Hepatocyte (in vitro differentiated cells): ENCODE data around the gene CDS2. TPM values are rescaled to one million over a fixed set of nuclear protein-coding genes. Genes with fewer than 3 reads are reported as not detected.

Source experiments
- DNase-seq: peaks from one replicate; pipeline ENCODE4 v3.0.0-alpha.2; 2016; ENCODE audit warnings: low spot score
- H2AFZ ChIP-seq: fragments of 200-600 bp; sonication (generic); 2 replicates; pipeline ENCODE4 v1.6.0; 2016; ENCODE audit warnings: antibody characterized with exemption, mild to moderate bottlenecking
- H3K27ac ChIP-seq: fragments of 200-600 bp; sonication (generic); 2 replicates; pipeline ENCODE4 v1.5.1; 2016; ENCODE audit warnings: mild to moderate bottlenecking
- H3K27me3 ChIP-seq: fragments of 200-600 bp; sonication (generic); 2 replicates; pipeline ENCODE4 v1.6.1; 2016
- H3K36me3 ChIP-seq: fragments of 200-600 bp; sonication (generic); replicated peaks from 2 replicates; pipeline ENCODE4 v1.5.1; 2016; ENCODE audit warnings: low read depth; ENCODE audit not compliant: insufficient read depth
- H3K4me1 ChIP-seq: fragments of 200-600 bp; sonication (generic); 2 replicates; pipeline ENCODE4 v1.5.1; 2016; ENCODE audit warnings: mild to moderate bottlenecking, moderate library complexity; ENCODE audit not compliant: insufficient read depth
- H3K4me2 ChIP-seq: fragments of 200-600 bp; sonication (generic); 2 replicates; pipeline ENCODE4 v1.6.0; 2016
- H3K4me3 ChIP-seq: fragments of 200-600 bp; sonication (generic); 2 replicates; pipeline ENCODE4 v1.5.1; 2016; ENCODE audit warnings: mild to moderate bottlenecking
- H3K79me2 ChIP-seq: fragments of 200-600 bp; sonication (generic); 2 replicates; pipeline ENCODE4 v1.6.0; 2017; ENCODE audit warnings: mild to moderate bottlenecking
- H3K9me2 ChIP-seq: fragments of 200-600 bp; sonication (generic); replicated peaks from 2 replicates; pipeline ENCODE4 v1.6.0; 2017; ENCODE audit warnings: mild to moderate bottlenecking; ENCODE audit not compliant: insufficient read depth
- H3K9me3 ChIP-seq: fragments of 200-600 bp; sonication (generic); 2 replicates; pipeline ENCODE4 v1.5.1; 2016; ENCODE audit warnings: low read depth, mild to moderate bottlenecking
- H4K20me1 ChIP-seq: fragments of 200-600 bp; sonication (generic); 2 replicates; pipeline ENCODE4 v1.6.0; 2016; ENCODE audit warnings: mild to moderate bottlenecking; ENCODE audit not compliant: insufficient read depth, poor library complexity, severe bottlenecking
- CTCF ChIP-seq: fragments of 200-600 bp; sonication (generic); IDR thresholded peaks from 2 replicates; pipeline ENCODE4 v1.5.1; 2016; ENCODE audit warnings: antibody characterized with exemption, mild to moderate bottlenecking; ENCODE audit not compliant: poor library complexity
- EZH2 ChIP-seq: fragments of 200-600 bp; sonication (generic); IDR thresholded peaks from 2 replicates; pipeline ENCODE4 v1.6.1; 2016; ENCODE audit warnings: antibody characterized with exemption, mild to moderate bottlenecking, borderline replicate concordance
- EZH2phosphoT487 ChIP-seq: fragments of 200-600 bp; sonication (generic); IDR thresholded peaks from one replicate; pipeline ENCODE4 v1.6.1; 2018; ENCODE audit warnings: antibody characterized with exemption, mild to moderate bottlenecking, low read depth, moderate library complexity; ENCODE audit not compliant: unreplicated experiment, severe bottlenecking
- WGBS: methylation state at CpG from one replicate; pipeline ENCODE4 v1.1.6; 2016; ENCODE audit warnings: low lambda C conversion rate; ENCODE audit errors: missing lambda C conversion rate; 5-methylcytosine and 5-hydroxymethylcytosine counted together
- polyA plus RNA-seq: library from polyadenylated mRNA; unstranded; fragments of >200 nt; fragmentation: Nextera tagmentation; extraction: Ambion mirVana; gene quantifications from 2 replicates; pipeline ENCODE4 v1.2.1, GENCODE V29; 2016
- total RNA-seq: library from RNA; depleted of rRNA; stranded (reverse); fragments of >200 nt; gene quantifications from 2 replicates; pipeline ENCODE4 v1.2.3, GENCODE V29; 2014

Gene CDS2
- total and polyA plus RNA-seq, 2 experiments from 2014 or later, result 27.0 to 48.9 TPM

GRCh38 chr20:5131502-5131901, 4.7 kb downstream of the CDS2 start:
- Histone ChIP-seq H3K36me3 (no peaks in the 10 kb centered on the region), H4K20me1 (peaks cover 13% of the 10 kb centered on the region), H3K4me3 (no peak overlapping the region), H3K9me2 (no peaks in the 10 kb centered on the region), H2AFZ (no peak overlapping the region), H3K27me3 (no peaks in the 10 kb centered on the region), H3K27ac (no peak overlapping the region), H3K4me2 (no peak overlapping the region), H3K4me1 (no peaks in the 10 kb centered on the region), H3K79me2 (peaks cover 91% of the 10 kb centered on the region), H3K9me3 (no peaks in the 10 kb centered on the region)
- no peak for TF ChIP-seq EZH2phosphoT487
- no peak for TF ChIP-seq EZH2
- no peak for TF ChIP-seq CTCF
- DNase-seq, result no peak
- 80% methylated on average over 5 of the region's 5 CpGs for WGBS

GRCh38 chr20:5133998-5134397, 7.2 kb downstream of the CDS2 start:
- H3K9me2 ChIP-seq, result no peaks in the 10 kb centered on the region
- H3K79me2 ChIP-seq, result peaks cover 100% of the 10 kb centered on the region
- no peaks in the 10 kb centered on the region for H3K9me3 ChIP-seq
- H3K4me3 ChIP-seq, result no peak overlapping the region
- no peak overlapping the region for H3K4me2 ChIP-seq
- no peak for DNase-seq
- H3K27ac ChIP-seq, result no peak overlapping the region
- TF ChIP-seq EZH2 (no peak), EZH2phosphoT487 (no peak), CTCF (no peak)
- H4K20me1 ChIP-seq, result peaks cover 17% of the 10 kb centered on the region
- 92% methylated on average over 6 of the region's 6 CpGs for WGBS
- H2AFZ ChIP-seq, result no peak overlapping the region
- H3K36me3 ChIP-seq, result no peaks in the 10 kb centered on the region
- H3K4me1 ChIP-seq, result no peaks in the 10 kb centered on the region
- no peaks in the 10 kb centered on the region for H3K27me3 ChIP-seq

GRCh38 chr20:5135363-5136012, 8.7 kb downstream of the CDS2 start:
- WGBS, result 94% methylated on average over 4 of the region's 4 CpGs
- H3K27me3 ChIP-seq, result no peaks in the 10 kb centered on the region
- H3K4me1 ChIP-seq, result peaks cover 4% of the 10 kb centered on the region
- H3K79me2 ChIP-seq, result peaks cover 100% of the 10 kb centered on the region
- no peaks in the 10 kb centered on the region for H3K9me2 ChIP-seq
- H3K36me3 ChIP-seq, result no peaks in the 10 kb centered on the region
- no peak for TF ChIP-seq EZH2
- no peak overlapping the region for H2AFZ ChIP-seq
- H3K9me3 ChIP-seq, result no peaks in the 10 kb centered on the region
- no peak overlapping the region for H3K4me2 ChIP-seq
- H3K4me3 ChIP-seq, result no peak overlapping the region
- H3K27ac ChIP-seq, result no peak overlapping the region
- peaks cover 17% of the 10 kb centered on the region for H4K20me1 ChIP-seq
- no peak for DNase-seq

GRCh38 chr20:5136096-5136495, 9.3 kb downstream of the CDS2 start:
- DNase-seq, result no peak
- TF ChIP-seq EZH2phosphoT487 (no peak), CTCF (no peak), EZH2 (no peak)
- no peak overlapping the region for H2AFZ ChIP-seq
- H3K27me3 ChIP-seq, result no peaks in the 10 kb centered on the region
- 63% methylated on average over 4 of the region's 4 CpGs for WGBS
- peaks cover 99% of the 10 kb centered on the region for H3K79me2 ChIP-seq
- H3K27ac ChIP-seq, result no peak overlapping the region
- no peaks in the 10 kb centered on the region for H3K36me3 ChIP-seq
- peaks cover 18% of the 10 kb centered on the region for H4K20me1 ChIP-seq
- no peaks in the 10 kb centered on the region for H3K9me2 ChIP-seq
- no peaks in the 10 kb centered on the region for H3K9me3 ChIP-seq
- H3K4me3 ChIP-seq, result no peak overlapping the region
- no peak overlapping the region for H3K4me2 ChIP-seq
- H3K4me1 ChIP-seq, result peaks cover 4% of the 10 kb centered on the region
